GM19238 (cell line): ENCODE results near the gene DVL2.
"Not testable (repeated sequence)": the region's sequence is repeated elsewhere in the genome, so short reads cannot be mapped to it uniquely, and the experiment has no call there.

Experiments
- DNase-seq: peaks from one replicate; pipeline ENCODE4 v3.0.0; 2011; ENCODE audit warnings: low spot score; ENCODE audit not compliant: insufficient read length

DVL2 gene

GRCh38 chr17:7203391-7203790, 30.9 kb downstream of the DVL2 start:
- no peak for DNase-seq

GRCh38 chr17:7196651-7197401, 37.5 kb downstream of the DVL2 start:
- no peak for DNase-seq

GRCh38 chr17:7195971-7196370, 38.3 kb downstream of the DVL2 start:
- no peak for DNase-seq

GRCh38 chr17:7192271-7192937, 41.9 kb downstream of the DVL2 start:
- DNase-seq, result no peak

- peak; percentile 59 for DNase-seq
Observed at GRCh38 chr17:7191571-7192270, 42.6 kb downstream of the DVL2 start.

GRCh38 chr17:7191069-7191468, 43.2 kb downstream of the DVL2 start:
- no peak for DNase-seq

GRCh38 chr17:7190276-7190917, 43.9 kb downstream of the DVL2 start:
- DNase-seq, result no peak

GRCh38 chr17:7186241-7186640, 48.1 kb downstream of the DVL2 start:
- no peak for DNase-seq

- no peak for DNase-seq
Observed at GRCh38 chr17:7184647-7185046, 49.7 kb downstream of the DVL2 start.

GRCh38 chr17:7184091-7184488, 50.2 kb downstream of the DVL2 start:
- no peak for DNase-seq

- no peak for DNase-seq
Observed at GRCh38 chr17:7183433-7184090, 50.8 kb downstream of the DVL2 start.

GRCh38 chr17:7182101-7182500, 52.2 kb downstream of the DVL2 start:
- DNase-seq, result not testable (repeated sequence)

- no peak for DNase-seq
Observed at GRCh38 chr17:7179317-7180254, 54.7 kb downstream of the DVL2 start, which contains the start of gene ASGR1. Gene ASGR1 (minus strand): TSS chr17:7179370. CDS start chr17:7178563, 807 bp downstream.

- DNase-seq, result no peak
Observed at GRCh38 chr17:7178973-7179316, 55.4 kb downstream of the DVL2 start.

- DNase-seq, result no peak
Observed at GRCh38 chr17:7177954-7178477, 56.3 kb downstream of the DVL2 start.

- peak; percentile 74 for DNase-seq
Observed at GRCh38 chr17:7177191-7177953, 56.9 kb downstream of the DVL2 start.

- no peak for DNase-seq
Observed at GRCh38 chr17:7176841-7177190, 57.5 kb downstream of the DVL2 start.

GRCh38 chr17:7176107-7176840, 58.0 kb downstream of the DVL2 start:
- DNase-seq, result no peak
